Hepatocyte (in vitro differentiated cells): Measurements from ENCODE around the gene C1orf198. TPM values are rescaled to one million over a fixed set of nuclear protein-coding genes. Genes with fewer than 3 reads are reported as not detected.

Experiments
- DNase-seq: peaks from one replicate; pipeline ENCODE4 v3.0.0-alpha.2; 2016; ENCODE audit warnings: low spot score
- H2AFZ ChIP-seq: fragments of 200-600 bp; sonication (generic); 2 replicates; pipeline ENCODE4 v1.6.0; 2016; ENCODE audit warnings: antibody characterized with exemption, mild to moderate bottlenecking
- H3K27ac ChIP-seq: fragments of 200-600 bp; sonication (generic); 2 replicates; pipeline ENCODE4 v1.5.1; 2016; ENCODE audit warnings: mild to moderate bottlenecking
- H3K27me3 ChIP-seq: fragments of 200-600 bp; sonication (generic); 2 replicates; pipeline ENCODE4 v1.6.1; 2016
- H3K36me3 ChIP-seq: fragments of 200-600 bp; sonication (generic); replicated peaks from 2 replicates; pipeline ENCODE4 v1.5.1; 2016; ENCODE audit warnings: low read depth; ENCODE audit not compliant: insufficient read depth
- H3K4me1 ChIP-seq: fragments of 200-600 bp; sonication (generic); 2 replicates; pipeline ENCODE4 v1.5.1; 2016; ENCODE audit warnings: mild to moderate bottlenecking, moderate library complexity; ENCODE audit not compliant: insufficient read depth
- H3K4me2 ChIP-seq: fragments of 200-600 bp; sonication (generic); 2 replicates; pipeline ENCODE4 v1.6.0; 2016
- H3K4me3 ChIP-seq: fragments of 200-600 bp; sonication (generic); 2 replicates; pipeline ENCODE4 v1.5.1; 2016; ENCODE audit warnings: mild to moderate bottlenecking
- H3K79me2 ChIP-seq: fragments of 200-600 bp; sonication (generic); 2 replicates; pipeline ENCODE4 v1.6.0; 2017; ENCODE audit warnings: mild to moderate bottlenecking
- H3K9me2 ChIP-seq: fragments of 200-600 bp; sonication (generic); replicated peaks from 2 replicates; pipeline ENCODE4 v1.6.0; 2017; ENCODE audit warnings: mild to moderate bottlenecking; ENCODE audit not compliant: insufficient read depth
- H3K9me3 ChIP-seq: fragments of 200-600 bp; sonication (generic); 2 replicates; pipeline ENCODE4 v1.5.1; 2016; ENCODE audit warnings: low read depth, mild to moderate bottlenecking
- H4K20me1 ChIP-seq: fragments of 200-600 bp; sonication (generic); 2 replicates; pipeline ENCODE4 v1.6.0; 2016; ENCODE audit warnings: mild to moderate bottlenecking; ENCODE audit not compliant: insufficient read depth, poor library complexity, severe bottlenecking
- CTCF ChIP-seq: fragments of 200-600 bp; sonication (generic); IDR thresholded peaks from 2 replicates; pipeline ENCODE4 v1.5.1; 2016; ENCODE audit warnings: antibody characterized with exemption, mild to moderate bottlenecking; ENCODE audit not compliant: poor library complexity
- EZH2 ChIP-seq: fragments of 200-600 bp; sonication (generic); IDR thresholded peaks from 2 replicates; pipeline ENCODE4 v1.6.1; 2016; ENCODE audit warnings: antibody characterized with exemption, mild to moderate bottlenecking, borderline replicate concordance
- EZH2phosphoT487 ChIP-seq: fragments of 200-600 bp; sonication (generic); IDR thresholded peaks from one replicate; pipeline ENCODE4 v1.6.1; 2018; ENCODE audit warnings: antibody characterized with exemption, mild to moderate bottlenecking, low read depth, moderate library complexity; ENCODE audit not compliant: unreplicated experiment, severe bottlenecking
- WGBS: methylation state at CpG from one replicate; pipeline ENCODE4 v1.1.6; 2016; ENCODE audit warnings: low lambda C conversion rate; ENCODE audit errors: missing lambda C conversion rate; 5-methylcytosine and 5-hydroxymethylcytosine counted together
- polyA plus RNA-seq: library from polyadenylated mRNA; unstranded; fragments of >200 nt; fragmentation: Nextera tagmentation; extraction: Ambion mirVana; gene quantifications from 2 replicates; pipeline ENCODE4 v1.2.1, GENCODE V29; 2016
- total RNA-seq: library from RNA; depleted of rRNA; stranded (reverse); fragments of >200 nt; gene quantifications from 2 replicates; pipeline ENCODE4 v1.2.3, GENCODE V29; 2014

Gene C1orf198
- total and polyA plus RNA-seq, 2 experiments from 2014 or later = 41.4 to 56.9 TPM

- peak; percentile 77 for DNase-seq
- peak overlapping the region; percentile 75 for H2AFZ ChIP-seq
- WGBS = 6% methylated on average over 30 of the region's 40 CpGs
Measured at GRCh38 chr1:230868736-230869385, 540 bp upstream of the C1orf198 start.

GRCh38 chr1:230867101-230867902 lies 1.0 kb downstream of the C1orf198 start:
- no peak for DNase-seq
- Histone ChIP-seq H3K79me2 (peaks cover 58% of the 10 kb centered on the region), H2AFZ (peak overlapping the region; percentile 97), H3K27ac (peak overlapping the region; percentile 92), H3K9me3 (no peaks in the 10 kb centered on the region), H4K20me1 (no peaks in the 10 kb centered on the region), H3K27me3 (no peaks in the 10 kb centered on the region), H3K4me1 (peaks cover 36% of the 10 kb centered on the region), H3K36me3 (no peaks in the 10 kb centered on the region), H3K4me2 (peak overlapping the region; percentile 94), H3K4me3 (peak overlapping the region; percentile 98), H3K9me2 (no peaks in the 10 kb centered on the region)
- 17% methylated on average over 17 of the region's 17 CpGs for WGBS
- TF ChIP-seq CTCF (no peak), EZH2 (no peak), EZH2phosphoT487 (no peak)

More at GRCh38 chr1:230868736-230869385, 540 bp upstream of the C1orf198 start:
- H3K9me3 ChIP-seq = no peaks in the 10 kb centered on the region
- peak overlapping the region; percentile 98 for H3K27ac ChIP-seq
- peaks cover 43% of the 10 kb centered on the region for H3K79me2 ChIP-seq
- peak overlapping the region; percentile 50 for H3K4me3 ChIP-seq
- H4K20me1 ChIP-seq = no peaks in the 10 kb centered on the region
- peak overlapping the region; percentile 94 for H3K4me2 ChIP-seq
- no peaks in the 10 kb centered on the region for H3K36me3 ChIP-seq
- H3K9me2 ChIP-seq = no peaks in the 10 kb centered on the region
- H3K27me3 ChIP-seq = no peaks in the 10 kb centered on the region
- peaks cover 24% of the 10 kb centered on the region for H3K4me1 ChIP-seq
- TF ChIP-seq CTCF (no peak), EZH2phosphoT487 (no peak), EZH2 (no peak)

GRCh38 chr1:230866171-230867070 lies 1.9 kb downstream of the C1orf198 start:
- peaks cover 36% of the 10 kb centered on the region for H3K4me1 ChIP-seq
- no peaks in the 10 kb centered on the region for H3K9me2 ChIP-seq
- no peaks in the 10 kb centered on the region for H3K36me3 ChIP-seq
- H4K20me1 ChIP-seq = no peaks in the 10 kb centered on the region
- no peak for TF ChIP-seq CTCF
- TF ChIP-seq EZH2phosphoT487 = no peak
- H2AFZ ChIP-seq = no peak overlapping the region
- no peak for DNase-seq
- H3K4me3 ChIP-seq = peak overlapping the region; percentile 98
- WGBS = 76% methylated on average over 9 of the region's 9 CpGs
- peaks cover 67% of the 10 kb centered on the region for H3K79me2 ChIP-seq
- H3K27ac ChIP-seq = peak overlapping the region; percentile 92
- H3K9me3 ChIP-seq = no peaks in the 10 kb centered on the region
- H3K4me2 ChIP-seq = peak overlapping the region; percentile 94
- H3K27me3 ChIP-seq = no peaks in the 10 kb centered on the region
